ENCODE results near the gene TGFBRAP1.

DNA sequence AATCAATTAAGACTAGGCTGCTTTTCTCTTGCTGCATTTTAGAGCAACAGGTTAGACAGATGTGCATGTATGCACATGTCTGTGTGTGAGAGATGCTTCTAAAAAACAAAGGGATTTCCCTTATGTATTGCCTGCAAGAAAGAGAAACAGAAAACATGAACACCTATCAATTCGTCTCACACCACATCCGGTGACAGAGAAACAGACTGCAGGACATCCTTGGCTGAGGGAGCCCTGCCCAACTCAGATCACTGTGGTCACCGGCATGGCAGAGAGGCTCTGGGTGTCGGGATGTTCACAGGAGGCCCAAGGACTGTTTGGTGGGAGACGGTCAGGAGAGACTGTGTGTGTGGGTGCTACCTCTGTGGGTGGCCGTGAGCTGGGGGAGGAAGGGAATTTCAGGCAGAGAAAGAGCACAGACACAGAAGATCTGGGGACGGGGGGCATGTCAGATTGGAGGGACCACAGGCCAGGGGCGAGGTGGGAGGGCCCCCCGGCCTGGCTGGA lies 44.4 kb upstream of the TGFBRAP1 start:
- TF ChIP-seq, protein P1, sequence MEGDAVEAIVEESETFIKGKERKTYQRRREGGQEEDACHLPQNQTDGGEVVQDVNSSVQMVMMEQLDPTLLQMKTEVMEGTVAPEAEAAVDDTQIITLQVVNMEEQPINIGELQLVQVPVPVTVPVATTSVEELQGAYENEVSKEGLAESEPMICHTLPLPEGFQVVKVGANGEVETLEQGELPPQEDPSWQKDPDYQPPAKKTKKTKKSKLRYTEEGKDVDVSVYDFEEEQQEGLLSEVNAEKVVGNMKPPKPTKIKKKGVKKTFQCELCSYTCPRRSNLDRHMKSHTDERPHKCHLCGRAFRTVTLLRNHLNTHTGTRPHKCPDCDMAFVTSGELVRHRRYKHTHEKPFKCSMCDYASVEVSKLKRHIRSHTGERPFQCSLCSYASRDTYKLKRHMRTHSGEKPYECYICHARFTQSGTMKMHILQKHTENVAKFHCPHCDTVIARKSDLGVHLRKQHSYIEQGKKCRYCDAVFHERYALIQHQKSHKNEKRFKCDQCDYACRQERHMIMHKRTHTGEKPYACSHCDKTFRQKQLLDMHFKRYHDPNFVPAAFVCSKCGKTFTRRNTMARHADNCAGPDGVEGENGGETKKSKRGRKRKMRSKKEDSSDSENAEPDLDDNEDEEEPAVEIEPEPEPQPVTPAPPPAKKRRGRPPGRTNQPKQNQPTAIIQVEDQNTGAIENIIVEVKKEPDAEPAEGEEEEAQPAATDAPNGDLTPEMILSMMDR (IDR thresholded peaks at IDR 0.05): no peak
- TF ChIP-seq POLR2A (IDR thresholded peaks at IDR 0.05): no peak

Data from transverse colon (tissue), 3 donors.